Hematopoietic multipotent progenitor cell treated with erythropoietin and hydrocortisone succinate and interleukin-3 and kit ligand, for 17 days (in vitro differentiated cells): ENCODE data around the gene LMO1.

Experiments used
- DNase-seq: peaks from one replicate; pipeline ENCODE4 v3.0.0-alpha.2; 2015; ENCODE audit warnings: low spot score

Gene LMO1

DNA sequence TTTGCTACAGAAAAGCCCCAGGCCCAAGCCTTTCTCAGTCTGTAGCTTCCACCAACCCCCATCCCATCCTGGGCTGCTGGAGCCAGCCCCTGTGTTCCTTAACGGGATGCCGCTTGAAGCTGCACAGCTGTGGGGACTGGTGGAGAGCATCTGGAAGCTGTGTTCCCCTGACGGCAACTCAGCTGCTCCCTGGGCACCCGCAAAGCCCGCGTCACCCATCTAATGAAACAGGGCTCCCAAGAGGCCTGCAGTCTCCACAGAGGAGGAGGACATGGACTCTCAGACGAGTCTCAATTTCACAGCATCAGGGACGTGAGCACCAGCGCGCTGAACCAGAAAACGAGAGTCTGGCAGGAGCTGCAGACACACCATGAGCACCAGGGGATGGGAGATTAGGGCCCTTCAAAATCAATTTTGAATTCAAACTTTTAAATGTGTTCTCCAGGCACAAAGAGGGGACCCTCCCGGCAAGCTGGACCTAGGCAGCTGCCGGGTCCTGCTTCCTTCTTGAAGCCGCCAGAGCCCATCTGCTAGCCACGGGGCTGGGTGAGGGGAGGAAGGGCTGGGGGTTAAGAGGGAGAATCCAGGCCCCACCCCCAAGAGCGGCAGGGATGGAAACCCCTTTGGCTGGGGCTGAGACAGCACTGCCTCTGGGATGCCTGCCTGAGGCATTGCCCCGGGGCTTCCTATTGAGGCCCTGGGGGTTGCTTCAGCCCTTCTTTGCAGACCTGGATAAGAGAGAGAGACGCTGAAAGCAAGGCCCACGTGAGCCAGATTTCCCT is 21.0 kb downstream of the LMO1 start:
- DNase-seq, result no peak

- DNase-seq, result no peak
These were observed 21.6 kb downstream of the LMO1 start for GRCh38 chr11:8242118-8242475.

DNA sequence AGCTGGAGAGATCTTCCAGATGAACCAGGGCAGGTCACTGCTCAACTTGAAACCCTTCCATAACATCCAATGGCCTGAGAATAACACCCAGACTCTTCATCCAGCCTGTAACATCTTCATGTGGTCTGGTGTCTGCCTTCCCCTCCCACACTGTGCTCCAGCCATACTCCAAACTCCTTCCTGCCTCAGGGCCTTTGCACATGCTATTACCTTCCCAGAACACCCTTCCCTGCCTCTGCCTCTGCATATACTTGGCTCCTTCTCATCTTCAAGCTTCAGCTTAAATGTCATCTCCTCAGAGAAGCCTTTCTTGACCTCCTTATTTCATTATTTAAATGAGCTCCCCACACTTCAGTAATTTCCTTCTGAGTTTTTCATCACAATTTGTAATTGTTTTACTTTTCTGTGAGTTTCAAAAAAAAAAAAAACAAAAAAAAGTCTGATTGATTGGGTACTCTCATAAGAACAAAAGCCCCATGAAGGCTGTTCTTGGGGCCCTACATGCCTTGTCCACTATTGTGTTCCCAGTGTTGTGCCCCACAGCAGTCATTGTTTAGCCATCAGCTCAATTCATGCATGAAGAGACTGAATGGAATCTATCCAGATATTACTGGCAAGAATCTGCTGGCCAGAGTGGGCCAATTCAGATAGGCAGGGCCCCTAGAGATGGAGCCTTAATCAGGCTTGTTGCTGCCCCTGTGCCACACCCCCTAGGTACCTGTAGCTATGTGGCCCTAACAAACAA is 22.1 kb downstream of the LMO1 start:
- no peak for DNase-seq

DNA sequence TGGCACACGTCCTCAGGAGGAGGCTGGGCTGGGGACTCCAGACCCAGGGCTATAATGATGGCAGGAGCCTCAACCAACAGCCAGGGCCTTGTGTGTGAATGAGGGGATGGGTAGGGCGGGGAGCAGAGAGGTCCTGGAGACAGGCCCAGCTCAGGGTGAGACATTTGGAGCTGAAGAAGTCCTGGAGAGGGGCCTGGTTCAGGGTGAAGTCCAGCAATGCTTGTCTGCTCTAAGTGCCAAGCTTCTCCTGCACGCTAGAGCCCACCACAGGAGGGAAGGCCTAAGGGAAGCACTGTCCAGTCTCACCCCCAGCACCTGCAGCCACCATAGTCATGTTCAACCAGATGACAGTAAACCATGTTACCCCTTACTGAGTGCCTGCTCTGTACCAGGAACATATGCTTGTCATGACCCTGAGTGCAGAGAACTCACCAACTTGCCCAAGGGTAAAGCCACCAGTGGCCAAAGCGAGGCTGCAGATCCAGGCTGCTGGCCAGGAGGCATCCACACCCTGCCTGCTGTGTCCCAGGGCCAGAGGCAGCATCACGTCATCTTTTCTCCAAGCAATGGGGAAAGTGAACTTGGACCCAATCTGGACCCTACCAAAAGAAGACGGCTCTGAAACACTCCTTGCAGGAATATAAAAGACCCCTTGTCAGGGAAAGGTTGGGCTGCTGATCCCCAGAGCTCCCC is 24.0 kb downstream of the LMO1 start:
- no peak for DNase-seq

DNA sequence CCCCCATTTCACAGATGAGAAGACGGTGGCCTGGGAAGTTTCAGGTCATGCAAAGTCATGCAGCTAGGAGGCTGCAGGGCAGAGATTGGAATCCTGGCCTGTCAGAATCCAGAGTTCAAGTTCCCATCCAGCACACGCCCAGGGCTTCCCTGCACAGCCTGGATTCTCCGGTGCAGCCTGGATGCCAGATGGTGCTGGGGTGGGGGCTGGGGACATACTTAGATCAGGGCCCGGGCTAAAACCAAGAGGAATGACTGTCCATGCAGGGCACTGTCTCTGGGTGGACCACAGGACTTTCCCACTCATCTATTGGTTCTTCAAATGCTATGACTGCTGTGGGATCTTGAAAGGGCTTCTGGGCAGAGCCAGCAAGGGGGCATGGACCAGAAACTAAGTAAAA is 24.6 kb downstream of the LMO1 start:
- no peak for DNase-seq

GRCh38 chr11:8237453-8237852 is 26.2 kb downstream of the LMO1 start:
- DNase-seq, result no peak

DNA sequence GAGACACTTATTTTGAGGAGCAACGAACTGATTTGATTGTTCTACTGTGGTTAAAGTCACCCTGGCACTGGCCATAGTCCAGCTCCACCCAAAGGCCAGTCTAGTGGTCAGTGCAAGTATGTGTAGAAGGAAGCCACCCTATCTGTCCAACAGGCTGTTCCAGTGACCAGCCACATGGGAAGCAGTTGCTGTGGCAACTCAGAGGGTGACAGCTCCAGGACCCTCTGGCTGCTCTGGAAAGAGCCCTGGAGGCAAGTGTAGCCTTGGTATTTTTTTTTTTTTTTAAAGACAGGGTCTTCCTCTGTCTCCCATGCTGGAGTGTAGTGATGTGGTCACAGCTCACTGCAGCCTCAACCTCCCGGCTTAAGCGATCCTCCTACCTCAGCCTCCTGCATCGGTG is 27.8 kb downstream of the LMO1 start:
- no peak for DNase-seq

DNA sequence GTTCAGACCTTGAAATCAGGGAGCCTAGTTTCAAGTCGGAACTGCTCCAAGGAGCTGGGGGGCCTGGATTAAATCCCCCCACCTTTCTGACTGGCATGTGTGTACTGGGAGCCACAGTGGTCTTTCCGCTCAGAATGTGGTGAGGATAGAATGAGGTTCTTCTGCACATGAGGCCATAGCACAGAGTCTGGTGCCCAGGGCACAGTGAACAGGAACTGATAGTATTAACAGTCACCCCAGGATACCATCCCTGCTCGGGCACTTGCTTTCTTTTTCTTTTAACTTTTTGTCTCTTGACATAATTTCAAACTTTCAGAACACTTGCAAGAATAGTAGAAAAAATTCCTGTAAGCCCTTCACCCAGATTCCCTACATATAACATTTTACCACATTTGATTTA is 28.8 kb downstream of the LMO1 start:
- no peak for DNase-seq

GRCh38 chr11:8234425-8234821 is 29.3 kb downstream of the LMO1 start:
- no peak for DNase-seq

DNA sequence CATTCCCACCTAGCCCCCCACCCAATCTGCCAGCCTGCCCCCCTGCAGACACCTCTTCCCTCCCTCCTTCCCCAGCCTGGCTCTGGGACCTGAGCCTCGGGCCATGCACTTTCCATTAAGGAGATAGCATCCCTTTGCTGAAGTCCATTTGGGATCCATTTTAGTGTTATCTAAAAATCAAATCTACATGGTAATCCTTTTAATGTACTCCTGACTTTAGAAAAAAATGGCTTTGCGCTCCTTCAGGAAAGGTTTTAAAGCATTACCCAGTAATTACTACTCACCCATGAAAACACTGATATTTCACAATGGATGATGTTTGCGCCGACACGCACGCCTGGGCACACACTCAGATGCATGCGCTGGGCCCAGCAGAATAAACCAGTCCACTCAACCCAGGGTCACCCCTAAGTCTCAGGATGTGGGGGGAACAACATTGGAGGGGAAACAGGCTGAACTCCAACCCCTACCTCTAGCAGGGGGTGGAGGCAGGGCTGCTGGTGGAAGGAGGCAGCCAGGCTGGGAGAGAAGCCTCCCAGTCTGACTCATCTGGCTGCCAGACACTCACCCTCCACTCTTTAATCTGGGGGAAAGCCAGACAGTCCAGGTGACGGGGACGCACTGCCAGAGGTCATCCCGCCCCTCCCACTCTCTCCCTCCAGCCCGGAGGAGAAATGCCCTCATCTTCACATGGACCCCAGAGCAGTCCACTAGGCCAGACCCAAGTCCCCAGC is 29.8 kb downstream of the LMO1 start:
- no peak for DNase-seq

DNA sequence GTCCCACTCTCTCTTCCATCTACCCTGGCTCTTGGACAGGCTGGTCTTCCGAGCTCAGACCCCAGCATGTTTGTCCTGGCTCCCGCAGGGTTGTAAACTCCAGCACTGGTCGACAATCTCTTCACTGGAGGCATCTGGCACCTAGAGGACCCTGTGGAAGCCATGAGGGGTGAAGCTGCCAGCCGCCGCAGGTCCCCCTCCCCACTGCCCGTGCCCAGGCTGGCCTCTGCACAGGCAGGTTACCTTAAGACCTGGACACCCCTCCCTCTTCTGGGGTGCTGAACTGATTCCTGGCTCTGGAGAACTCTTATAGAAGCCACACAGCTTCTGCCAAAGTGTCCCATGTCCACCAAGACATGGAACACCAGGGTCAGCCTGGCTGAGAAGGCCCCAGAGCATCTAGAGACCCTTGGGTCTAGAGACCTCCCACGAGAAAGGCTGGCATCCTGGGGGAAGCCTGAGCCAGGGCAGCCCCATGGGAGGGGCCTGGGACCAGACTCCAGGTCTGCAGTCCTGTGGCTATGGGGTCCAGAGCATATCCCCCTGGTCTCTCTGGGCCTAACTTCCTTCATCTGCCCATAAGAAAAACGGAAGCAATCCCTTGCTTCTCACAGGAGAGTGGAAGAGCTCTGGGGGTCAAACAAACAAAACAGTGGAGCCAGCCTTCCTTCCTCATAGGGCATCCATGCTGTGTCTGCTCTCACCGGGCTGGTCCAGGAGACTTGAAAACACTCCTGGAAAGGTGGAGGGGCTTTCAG is 30.6 kb downstream of the LMO1 start:
- no peak for DNase-seq

GRCh38 chr11:8232414-8232813 is 31.3 kb downstream of the LMO1 start:
- no peak for DNase-seq

- DNase-seq, result no peak
These were observed 31.7 kb downstream of the LMO1 start for GRCh38 chr11:8231979-8232378.

- no peak for DNase-seq
These were observed 32.5 kb downstream of the LMO1 start for GRCh38 chr11:8230921-8231847.

DNA sequence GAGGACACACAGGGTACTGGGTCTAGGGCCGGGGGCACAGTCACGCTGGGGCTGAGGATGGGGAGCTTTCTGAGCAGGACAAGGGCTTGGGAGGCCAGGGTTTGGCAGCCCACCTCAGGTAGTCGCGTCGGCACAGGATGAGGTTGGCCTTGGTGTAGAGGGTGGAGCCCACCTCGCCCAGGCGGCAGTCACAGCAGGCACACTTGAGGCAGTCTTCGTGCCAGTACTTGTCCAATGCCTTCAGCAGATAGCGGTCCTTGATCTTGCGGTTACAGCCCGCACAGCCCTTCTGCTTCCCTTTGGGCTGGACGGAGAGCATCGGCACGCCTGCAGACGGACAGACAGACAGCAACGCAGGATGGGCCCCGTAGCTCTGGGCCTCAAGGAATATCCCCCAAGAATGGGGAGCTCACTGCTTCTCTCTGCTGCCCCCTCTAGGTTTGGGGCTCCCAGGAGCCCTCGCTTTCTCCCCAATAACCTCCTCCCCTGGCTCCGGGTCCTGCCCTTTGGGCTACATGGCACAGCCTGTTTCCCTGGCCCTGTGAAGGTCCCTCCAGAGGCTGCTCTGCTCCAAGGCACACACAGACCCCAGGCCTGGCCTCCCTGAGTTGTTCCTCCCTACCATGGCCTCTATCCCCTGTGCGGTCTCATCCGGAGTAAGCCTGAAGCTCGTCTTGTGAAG is 33.4 kb downstream of the LMO1 start:
- DNase-seq, result no peak

DNA sequence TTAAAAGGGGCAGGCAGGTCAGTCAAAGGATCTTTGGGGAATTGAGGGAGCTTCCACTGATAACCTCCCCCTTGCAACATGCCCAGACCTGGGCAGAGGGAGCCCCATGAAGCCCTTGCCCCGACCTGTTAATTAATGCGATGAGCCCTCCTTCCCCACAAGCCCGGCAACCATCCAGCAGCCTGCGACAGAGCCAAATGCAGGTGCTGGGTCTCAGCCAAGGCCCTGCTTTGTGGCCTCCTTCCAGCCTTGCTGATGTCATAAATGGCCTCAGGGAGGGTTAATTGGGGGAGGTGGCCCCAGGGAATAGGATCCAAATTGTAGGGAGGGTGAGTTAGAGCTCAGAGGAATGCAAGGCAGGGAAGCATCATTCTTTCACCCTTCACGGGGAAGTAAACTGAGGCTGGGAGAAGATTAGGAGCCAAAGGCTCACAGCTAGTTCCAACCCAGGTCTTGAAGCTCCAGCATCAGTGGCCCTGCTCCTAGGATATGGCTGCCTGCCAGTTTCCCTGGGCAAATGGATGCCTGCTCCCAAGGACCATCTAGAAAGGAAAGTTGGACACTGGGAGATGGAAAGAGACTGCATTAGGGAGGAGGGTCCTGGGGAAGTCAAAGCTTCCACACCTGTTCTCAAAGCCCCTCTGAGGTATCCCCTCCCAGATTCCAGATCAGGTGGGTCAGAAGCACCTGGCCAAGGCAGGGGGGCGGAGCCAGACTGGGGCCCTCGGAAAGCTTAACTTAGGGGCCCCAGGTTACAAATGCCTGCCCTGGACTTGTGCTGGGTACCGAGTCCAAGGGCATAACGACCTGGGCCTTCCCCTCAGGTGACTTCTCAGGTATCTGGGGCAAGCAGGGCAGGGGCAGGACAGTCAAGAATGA is 34.1 kb downstream of the LMO1 start:
- no peak for DNase-seq

GRCh38 chr11:8228231-8228630 is 35.4 kb downstream of the LMO1 start:
- DNase-seq, result no peak

DNA sequence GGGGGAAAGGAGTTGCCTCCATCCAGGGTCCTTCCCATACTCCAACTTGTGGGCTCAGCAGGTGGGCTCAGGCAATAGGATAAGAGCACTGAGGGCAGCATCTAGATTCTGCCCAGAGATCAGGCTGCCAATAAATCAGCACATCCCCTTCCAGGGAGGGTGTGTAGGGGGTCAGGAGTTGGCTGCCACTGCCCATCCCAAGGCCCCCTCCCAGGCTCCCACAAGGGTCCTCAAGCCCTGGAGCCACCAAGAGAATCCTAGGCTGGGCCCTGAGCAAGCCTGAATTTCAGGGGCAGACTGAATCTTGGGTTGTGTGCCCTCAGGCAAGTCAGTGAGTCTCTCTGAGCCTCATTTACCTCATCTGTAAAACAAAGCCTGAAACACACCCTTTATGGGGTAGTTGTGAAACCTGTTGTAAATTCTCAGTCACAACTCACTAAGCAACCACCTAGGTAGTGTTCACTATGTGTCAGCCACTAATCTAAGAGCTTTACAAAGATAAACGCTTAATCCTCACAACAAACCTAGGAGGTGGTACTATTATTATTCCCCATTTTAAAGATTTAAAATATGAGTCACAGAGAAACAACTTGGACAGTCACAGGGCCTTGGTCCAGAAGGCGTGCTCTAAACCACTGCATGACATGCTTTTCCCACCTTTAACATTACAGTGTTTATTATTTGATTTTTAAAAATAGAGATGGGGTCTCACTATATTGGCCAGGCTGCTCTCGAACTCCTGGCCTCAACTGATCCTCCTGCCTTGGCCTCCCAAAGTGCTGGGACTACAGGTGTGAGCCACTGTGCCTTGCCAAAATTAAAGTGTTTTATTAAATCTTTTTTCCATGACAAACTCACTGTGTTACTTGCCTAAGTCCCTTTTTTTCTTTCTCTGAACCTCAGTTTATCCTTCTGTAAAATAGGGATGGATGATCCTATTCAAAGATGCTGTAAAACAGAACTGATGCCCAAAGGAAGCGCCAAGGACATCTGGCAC is 36.2 kb downstream of the LMO1 start:
- DNase-seq, result no peak
